Measurements from ENCODE around the gene GDF11.

Gene GDF11

DNA sequence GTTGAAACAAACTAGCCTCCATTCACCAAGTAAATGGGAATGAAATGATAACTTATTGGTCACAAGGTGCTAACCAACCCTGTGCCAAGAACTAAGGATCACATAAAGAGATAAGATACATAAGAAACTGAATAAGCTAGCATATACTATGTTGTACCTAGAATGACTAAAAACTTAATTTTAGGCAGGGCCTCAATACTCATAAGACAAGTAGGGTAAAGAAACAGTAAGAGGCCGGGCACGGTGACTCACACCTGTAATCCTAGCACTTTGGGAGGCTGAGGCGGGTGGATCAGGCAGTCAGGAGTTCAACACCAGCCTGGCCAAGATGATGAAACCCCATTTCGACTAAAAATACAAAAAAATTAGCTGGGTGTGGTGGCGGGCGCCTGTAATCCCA, 17.7 kb downstream of the GDF11 start:
- H3K36me3 ChIP-seq (ENCODE audit: control insufficient read depth in 2 of 2, insufficient read depth in 2 of 2, low read length in 2 of 2) = peaks cover 31 to 32% of the 10 kb centered on the region in 2 donors
- H3K4me1 ChIP-seq (ENCODE audit: control insufficient read depth, insufficient read depth, low read length) = no peaks in the 10 kb centered on the region
- H3K27ac ChIP-seq (ENCODE audit: low read length) = no peak overlapping the region
- H3K9ac ChIP-seq (ENCODE audit: low read length in 2 of 2) = no peak overlapping the region
- no peaks in the 10 kb centered on the region for H3K27me3 ChIP-seq (ENCODE audit: control insufficient read depth in 1 of 2, insufficient read depth in 2 of 2, low read length in 2 of 2)
- no peaks in the 10 kb centered on the region for H3K9me3 ChIP-seq (ENCODE audit: control insufficient read depth in 2 of 2, low read length in 2 of 2)
- H3K4me3 ChIP-seq (ENCODE audit: low read length in 2 of 2) = no peak overlapping the region

- no peak overlapping the region for H3K4me3 ChIP-seq (ENCODE audit: low read length in 2 of 2)
- H3K4me1 ChIP-seq (ENCODE audit: control insufficient read depth, insufficient read depth, low read length) = no peaks in the 10 kb centered on the region
- H3K9ac ChIP-seq (ENCODE audit: low read length in 2 of 2) = no peak overlapping the region
- H3K27ac ChIP-seq (ENCODE audit: low read length) = no peak overlapping the region
- no peaks in the 10 kb centered on the region for H3K27me3 ChIP-seq (ENCODE audit: control insufficient read depth in 1 of 2, insufficient read depth in 2 of 2, low read length in 2 of 2)
- peaks cover 20 to 22% of the 10 kb centered on the region in 2 donors for H3K36me3 ChIP-seq (ENCODE audit: control insufficient read depth in 2 of 2, insufficient read depth in 2 of 2, low read length in 2 of 2)
- H3K9me3 ChIP-seq (ENCODE audit: control insufficient read depth in 2 of 2, low read length in 2 of 2) = no peaks in the 10 kb centered on the region
Observed at GRCh38 chr12:55762646-55763045, 19.7 kb downstream of the GDF11 start.

DNA sequence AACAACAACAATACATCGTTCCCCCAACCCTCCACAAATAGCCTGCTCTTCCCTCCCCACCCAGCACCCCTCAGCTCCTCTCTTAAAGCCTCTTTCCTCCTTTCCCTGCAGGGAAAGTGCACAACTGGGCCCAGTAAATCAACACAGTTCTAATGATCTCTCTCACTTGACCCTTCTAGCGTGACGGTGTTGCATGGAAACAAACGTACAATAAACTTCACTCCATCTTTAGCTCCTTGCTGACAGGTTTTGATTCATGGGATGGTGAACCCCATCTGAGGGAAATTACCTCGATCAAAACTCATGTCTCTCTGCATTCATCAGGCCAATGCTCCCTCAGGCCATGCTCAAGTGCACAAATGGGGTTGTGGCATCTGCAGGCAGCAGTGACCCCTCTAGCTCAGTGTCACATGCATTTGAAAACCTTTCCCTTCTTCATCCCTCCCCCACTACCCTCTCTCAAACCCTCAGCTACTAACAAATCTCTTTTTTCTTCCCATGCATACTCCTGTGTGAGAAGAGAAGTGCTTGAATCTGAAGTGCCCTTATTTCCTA, 22.9 kb downstream of the GDF11 start:
- Histone ChIP-seq H3K27ac (ENCODE audit: low read length) (no peak overlapping the region), H3K36me3 (ENCODE audit: control insufficient read depth in 2 of 2, insufficient read depth in 2 of 2, low read length in 2 of 2) (peaks cover 10 to 18% of the 10 kb centered on the region in 2 donors)

GRCh38 chr12:55767156-55767555, 24.2 kb downstream of the GDF11 start:
- Histone ChIP-seq H3K36me3 (ENCODE audit: control insufficient read depth in 2 of 2, insufficient read depth in 2 of 2, low read length in 2 of 2) (peaks cover 14 to 21% of the 10 kb centered on the region in 2 donors), H3K4me1 (ENCODE audit: control insufficient read depth, insufficient read depth, low read length) (no peaks in the 10 kb centered on the region), H3K9ac (ENCODE audit: low read length in 2 of 2) (no peak overlapping the region), H3K4me3 (ENCODE audit: low read length in 2 of 2) (no peak overlapping the region), H3K27me3 (ENCODE audit: control insufficient read depth in 1 of 2, insufficient read depth in 2 of 2, low read length in 2 of 2) (no peaks in the 10 kb centered on the region), H3K9me3 (ENCODE audit: control insufficient read depth in 2 of 2, low read length in 2 of 2) (no peaks in the 10 kb centered on the region), H3K27ac (ENCODE audit: low read length) (no peak overlapping the region)

More for the DNA sequence above, 22.9 kb downstream of the GDF11 start:
- Histone ChIP-seq H3K9ac (ENCODE audit: low read length in 2 of 2) (no peak overlapping the region), H3K9me3 (ENCODE audit: control insufficient read depth in 2 of 2, low read length in 2 of 2) (no peaks in the 10 kb centered on the region), H3K27me3 (ENCODE audit: control insufficient read depth in 1 of 2, insufficient read depth in 2 of 2, low read length in 2 of 2) (no peaks in the 10 kb centered on the region), H3K4me3 (ENCODE audit: low read length in 2 of 2) (no peak overlapping the region), H3K4me1 (ENCODE audit: control insufficient read depth, insufficient read depth, low read length) (no peaks in the 10 kb centered on the region)

DNA sequence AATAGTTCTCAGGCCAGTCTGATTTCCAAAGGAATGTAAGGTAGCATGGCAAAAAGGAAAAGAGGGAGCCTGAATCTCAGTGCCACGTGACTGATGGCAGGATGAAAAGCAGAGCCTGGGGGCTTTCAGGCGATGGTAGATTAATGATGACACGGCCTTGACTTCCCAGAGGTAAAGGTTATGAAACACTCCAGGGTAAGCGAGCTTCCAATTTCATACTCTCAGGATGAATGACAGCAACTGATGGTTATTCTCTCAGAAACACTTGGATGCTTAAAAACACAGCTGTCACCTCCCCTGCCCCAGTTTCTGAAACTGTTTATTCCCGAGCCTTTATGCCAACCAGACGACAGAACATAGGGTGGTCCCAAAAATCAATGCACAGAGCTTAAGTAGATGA, 28.8 kb downstream of the GDF11 start:
- peaks cover 8 to 12% of the 10 kb centered on the region in 2 donors for H3K36me3 ChIP-seq (ENCODE audit: control insufficient read depth in 2 of 2, insufficient read depth in 2 of 2, low read length in 2 of 2)
- H3K27ac ChIP-seq (ENCODE audit: low read length) = no peak overlapping the region
- H3K9me3 ChIP-seq (ENCODE audit: control insufficient read depth in 2 of 2, low read length in 2 of 2) = no peaks in the 10 kb centered on the region
- H3K4me1 ChIP-seq (ENCODE audit: control insufficient read depth, insufficient read depth, low read length) = no peaks in the 10 kb centered on the region
- H3K27me3 ChIP-seq (ENCODE audit: control insufficient read depth in 1 of 2, insufficient read depth in 2 of 2, low read length in 2 of 2) = no peaks in the 10 kb centered on the region
- H3K9ac ChIP-seq (ENCODE audit: low read length in 2 of 2) = no peak overlapping the region
- no peak overlapping the region for H3K4me3 ChIP-seq (ENCODE audit: low read length in 2 of 2)

GRCh38 chr12:55777856-55778255, 34.9 kb downstream of the GDF11 start:
- H3K27ac ChIP-seq (ENCODE audit: low read length) = no peak overlapping the region
- H3K9me3 ChIP-seq (ENCODE audit: control insufficient read depth in 2 of 2, low read length in 2 of 2) = no peaks in the 10 kb centered on the region
- no peak overlapping the region for H3K4me3 ChIP-seq (ENCODE audit: low read length in 2 of 2)
- H3K27me3 ChIP-seq (ENCODE audit: control insufficient read depth in 1 of 2, insufficient read depth in 2 of 2, low read length in 2 of 2) = no peaks in the 10 kb centered on the region
- no peak overlapping the region for H3K9ac ChIP-seq (ENCODE audit: low read length in 2 of 2)
- no peaks in the 10 kb centered on the region for H3K4me1 ChIP-seq (ENCODE audit: control insufficient read depth, insufficient read depth, low read length)
- peaks cover 19 to 21% of the 10 kb centered on the region in 2 donors for H3K36me3 ChIP-seq (ENCODE audit: control insufficient read depth in 2 of 2, insufficient read depth in 2 of 2, low read length in 2 of 2)

DNA sequence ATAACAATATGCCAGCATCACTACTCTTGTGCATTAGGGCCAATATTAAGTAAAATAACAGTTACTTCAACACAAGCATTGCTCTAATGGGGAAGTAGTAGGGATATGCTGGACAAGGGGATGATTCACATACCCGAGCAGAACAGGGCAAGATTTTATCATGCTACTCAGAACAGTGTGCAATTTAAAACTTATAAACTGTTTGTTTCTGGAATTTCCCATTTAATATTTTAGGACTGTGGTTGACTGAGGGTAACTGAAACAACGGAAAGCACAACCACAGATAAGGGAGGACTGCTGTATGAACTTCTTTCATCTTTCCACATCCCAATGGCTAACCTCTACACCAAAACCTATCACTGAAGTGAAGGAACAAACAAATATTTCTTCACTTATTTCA, 37.8 kb downstream of the GDF11 start:
- Histone ChIP-seq H3K4me3 (ENCODE audit: low read length in 2 of 2) (no peak overlapping the region), H3K27me3 (ENCODE audit: control insufficient read depth in 1 of 2, insufficient read depth in 2 of 2, low read length in 2 of 2) (no peaks in the 10 kb centered on the region), H3K4me1 (ENCODE audit: control insufficient read depth, insufficient read depth, low read length) (no peaks in the 10 kb centered on the region), H3K27ac (ENCODE audit: low read length) (no peak overlapping the region), H3K9ac (ENCODE audit: low read length in 2 of 2) (no peak overlapping the region), H3K9me3 (ENCODE audit: control insufficient read depth in 2 of 2, low read length in 2 of 2) (no peaks in the 10 kb centered on the region), H3K36me3 (ENCODE audit: control insufficient read depth in 2 of 2, insufficient read depth in 2 of 2, low read length in 2 of 2) (peaks cover 30 to 38% of the 10 kb centered on the region in 2 donors)

GRCh38 chr12:55788546-55788945, 45.6 kb downstream of the GDF11 start:
- H3K4me1 ChIP-seq (ENCODE audit: control insufficient read depth, insufficient read depth, low read length) = no peaks in the 10 kb centered on the region
- no peak overlapping the region for H3K27ac ChIP-seq (ENCODE audit: low read length)
- H3K36me3 ChIP-seq (ENCODE audit: control insufficient read depth in 2 of 2, insufficient read depth in 2 of 2, low read length in 2 of 2) = peaks cover 19 to 53% of the 10 kb centered on the region in 2 donors

DNA sequence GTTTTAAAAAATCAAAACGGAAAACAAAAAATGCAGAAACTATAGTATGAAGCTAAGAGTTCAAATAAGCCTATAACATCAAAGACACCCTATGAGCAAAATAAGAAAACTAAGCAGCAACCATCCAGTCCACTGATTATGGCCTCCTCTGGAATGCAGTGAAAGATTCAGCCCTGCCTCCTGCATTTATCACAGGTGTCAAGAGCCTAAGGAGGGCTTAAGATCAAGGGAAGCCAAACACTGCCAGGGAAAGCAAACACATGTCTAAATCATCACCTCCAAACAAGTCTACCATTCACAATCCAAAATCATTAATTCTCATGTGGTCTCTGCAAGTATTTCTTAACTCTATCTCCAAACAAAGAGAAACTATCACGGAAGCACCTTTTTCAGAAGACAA, 46.2 kb downstream of the GDF11 start:
- H3K4me1 ChIP-seq (ENCODE audit: control insufficient read depth, insufficient read depth, low read length) = no peaks in the 10 kb centered on the region
- H3K27me3 ChIP-seq (ENCODE audit: control insufficient read depth in 1 of 2, insufficient read depth in 2 of 2, low read length in 2 of 2) = no peaks in the 10 kb centered on the region
- no peak overlapping the region for H3K9ac ChIP-seq (ENCODE audit: low read length in 2 of 2)
- peaks cover 17 to 54% of the 10 kb centered on the region in 2 donors for H3K36me3 ChIP-seq (ENCODE audit: control insufficient read depth in 2 of 2, insufficient read depth in 2 of 2, low read length in 2 of 2)
- H3K27ac ChIP-seq (ENCODE audit: low read length) = no peak overlapping the region
- H3K4me3 ChIP-seq (ENCODE audit: low read length in 2 of 2) = no peak overlapping the region
- H3K9me3 ChIP-seq (ENCODE audit: control insufficient read depth in 2 of 2, low read length in 2 of 2) = no peaks in the 10 kb centered on the region

More at GRCh38 chr12:55788546-55788945, 45.6 kb downstream of the GDF11 start:
- no peaks in the 10 kb centered on the region for H3K9me3 ChIP-seq (ENCODE audit: control insufficient read depth in 2 of 2, low read length in 2 of 2)
- no peak overlapping the region for H3K4me3 ChIP-seq (ENCODE audit: low read length in 2 of 2)
- H3K27me3 ChIP-seq (ENCODE audit: control insufficient read depth in 1 of 2, insufficient read depth in 2 of 2, low read length in 2 of 2) = no peaks in the 10 kb centered on the region
- H3K9ac ChIP-seq (ENCODE audit: low read length in 2 of 2) = no peak overlapping the region

- Histone ChIP-seq H3K9me3 (ENCODE audit: control insufficient read depth in 2 of 2, low read length in 2 of 2) (no peaks in the 10 kb centered on the region), H3K36me3 (ENCODE audit: control insufficient read depth in 2 of 2, insufficient read depth in 2 of 2, low read length in 2 of 2) (peaks cover 16 to 53% of the 10 kb centered on the region in 2 donors), H3K27me3 (ENCODE audit: control insufficient read depth in 1 of 2, insufficient read depth in 2 of 2, low read length in 2 of 2) (no peaks in the 10 kb centered on the region), H3K27ac (ENCODE audit: low read length) (no peak overlapping the region), H3K4me3 (ENCODE audit: low read length in 2 of 2) (no peak overlapping the region), H3K4me1 (ENCODE audit: control insufficient read depth, insufficient read depth, low read length) (no peaks in the 10 kb centered on the region), H3K9ac (ENCODE audit: low read length in 2 of 2) (no peak overlapping the region)
Observed at GRCh38 chr12:55789893-55790292, 47.0 kb downstream of the GDF11 start.

DNA sequence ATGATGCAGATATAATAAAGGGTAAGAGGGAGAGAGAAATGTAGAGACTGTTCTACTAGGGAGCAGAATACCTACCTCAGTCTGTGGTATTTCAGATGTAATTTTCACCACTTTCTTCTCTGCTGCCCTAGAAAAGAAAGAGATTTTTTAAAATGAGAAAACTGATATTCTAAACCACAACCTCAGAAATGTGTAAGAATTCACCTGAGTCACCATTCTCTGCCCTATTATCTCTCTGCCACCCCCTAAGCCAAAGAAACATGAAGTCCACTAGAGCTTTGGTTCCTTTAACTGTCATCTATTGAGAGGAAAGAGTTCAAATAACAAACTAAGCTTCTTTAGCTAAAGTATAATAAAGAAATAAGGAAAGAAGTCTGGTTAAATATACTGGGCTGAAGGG, 53.0 kb downstream of the GDF11 start:
- Histone ChIP-seq H3K4me3 (ENCODE audit: low read length in 2 of 2) (no peak overlapping the region), H3K27me3 (ENCODE audit: control insufficient read depth in 1 of 2, insufficient read depth in 2 of 2, low read length in 2 of 2) (no peaks in the 10 kb centered on the region), H3K36me3 (ENCODE audit: control insufficient read depth in 2 of 2, insufficient read depth in 2 of 2, low read length in 2 of 2) (peaks cover 14 to 48% of the 10 kb centered on the region in 2 donors), H3K9ac (ENCODE audit: low read length in 2 of 2) (no peak overlapping the region), H3K27ac (ENCODE audit: low read length) (no peak overlapping the region), H3K4me1 (ENCODE audit: control insufficient read depth, insufficient read depth, low read length) (no peaks in the 10 kb centered on the region), H3K9me3 (ENCODE audit: control insufficient read depth in 2 of 2, low read length in 2 of 2) (no peaks in the 10 kb centered on the region)
